Measurements from ENCODE around the gene AURKAIP1. TPM values are rescaled to one million over a fixed set of nuclear protein-coding genes. Genes with fewer than 3 reads are reported as not detected.

The AURKAIP1 gene
- total and polyA plus RNA-seq, 2 of the 13 experiments (the other 11 are each of a cell fraction or from before 2014, with no cell fraction given) = 69.5 to 175 TPM

DNA sequence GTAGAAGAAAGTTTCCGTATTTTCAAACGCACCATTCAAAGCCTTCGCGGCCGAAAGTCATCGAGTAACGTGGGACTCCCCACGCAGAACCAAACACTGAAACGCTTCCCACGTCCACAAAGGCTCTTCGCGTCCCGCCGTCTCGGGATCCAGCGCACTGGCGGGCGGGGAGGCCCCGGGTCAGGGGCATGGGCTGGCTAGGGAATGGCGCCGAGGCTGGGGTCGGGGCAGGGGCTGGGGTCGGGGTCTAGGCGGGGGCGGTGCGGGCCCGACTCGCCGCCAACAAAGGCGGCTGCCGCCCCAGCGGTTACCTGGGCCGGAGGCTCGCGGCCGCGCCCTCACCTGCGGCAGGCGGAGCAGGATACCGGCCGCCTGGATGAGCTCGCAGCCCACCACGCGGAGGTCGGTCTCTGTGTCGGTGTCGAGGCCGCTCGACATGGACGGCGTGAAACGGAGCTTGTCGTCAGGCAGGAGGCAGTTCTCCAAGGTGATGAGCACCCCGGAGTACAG, 23.7 kb upstream of the AURKAIP1 start:
- peaks cover 44% of the 10 kb centered on the region for H3K79me2 ChIP-seq (ENCODE audit: insufficient read depth, low read length)
- peaks cover 51% of the 10 kb centered on the region for H3K4me1 ChIP-seq (ENCODE audit: insufficient read depth, low read length)
- WGBS (ENCODE audit: low lambda C conversion rate) = 0% methylated on average over 10 of the region's 54 CpGs
- no peak for ATAC-seq
- DNase-seq (ENCODE audit: low spot score) = no peak
- no peaks in the 10 kb centered on the region for H3K9me3 ChIP-seq (ENCODE audit: low read length)
- H3K27ac ChIP-seq (ENCODE audit: extremely low read length, insufficient read depth, low read length) = peak overlapping the region; percentile 82
- no peak for FAIRE-seq
- ChIA-PET CTCF (ENCODE audit: low intra/inter-chr PET ratio, low total read pairs) (no interaction called here), POLR2A (interaction anchor here (0.5 to 12.4 kb wide), 17 partner anchors 9 to 107 kb away, joined by 3 to 355 read pairs (median 8); partner anchors contain the start of genes ANKRD65, AURKAIP1, MRPL20 and MXRA8)
- H3K9ac ChIP-seq (ENCODE audit: insufficient read depth, low read depth, low read length) = peak overlapping the region; percentile 98
- H3K36me3 ChIP-seq (replicated peaks in 1 of 2; ENCODE audit: control insufficient read depth in 1 of 2, insufficient read depth in 2 of 2, low read length in 2 of 2) = peaks cover 13 to 48% of the 10 kb centered on the region in 2 experiments; a peak in 4 of 5 replicates
- no peak overlapping the region for H2AFZ ChIP-seq (ENCODE audit: low read length)
- H3K4me3 ChIP-seq (replicated peaks in 1 of 3; ENCODE audit: insufficient read depth in 1 of 3, low read depth in 2 of 3, low read length in 3 of 3) = peak overlapping the region; percentile 75 to 95 (median 93)
- intact Hi-C loops (cut with micrococcal nuclease; ENCODE audit: unreplicated experiment) = loop anchor here (2.0 kb wide), 1 partner anchor 22 kb away; no protein-coding TSS in a partner anchor
- no TSS peak for BruUV-seq (replicated peaks)
- H3K4me2 ChIP-seq (ENCODE audit: low read depth, low read length) = peak overlapping the region; percentile 85
- peaks cover 17% of the 10 kb centered on the region for H4K20me1 ChIP-seq (ENCODE audit: insufficient read depth, low read length)
- in situ Hi-C loops (cut with HindIII; ENCODE audit: extremely low pct_ligation_motif_present, low pct_unique_long_range_greater_than_20kb) = no loop called here
- H3K27me3 ChIP-seq (ENCODE audit: control insufficient read depth in 1 of 2, insufficient read depth in 2 of 2, low read length in 2 of 2) = no peaks in the 10 kb centered on the region
- TF ChIP-seq ZNF432 (CRISPR knock-in tag; IDR thresholded peaks at IDR 0.05; ENCODE audit: borderline replicate concordance) = no peak
- TF ChIP-seq, protein P1, sequence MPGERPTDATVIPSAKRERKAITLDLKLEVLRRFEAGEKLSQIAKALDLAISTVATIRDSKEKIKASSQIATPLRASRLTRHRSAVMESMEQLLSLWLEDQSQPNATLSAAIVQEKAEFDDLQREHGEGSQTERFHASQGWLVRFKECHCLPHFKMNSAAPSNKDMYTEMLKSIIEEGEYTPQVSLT (CRISPR knock-in tag; IDR thresholded peaks at IDR 0.05; ENCODE audit: borderline replicate concordance, low read depth) = no peak
- no peak for TF ChIP-seq ADNP (CRISPR knock-in tag; IDR thresholded peaks at IDR 0.05)
- TF ChIP-seq, protein P2, sequence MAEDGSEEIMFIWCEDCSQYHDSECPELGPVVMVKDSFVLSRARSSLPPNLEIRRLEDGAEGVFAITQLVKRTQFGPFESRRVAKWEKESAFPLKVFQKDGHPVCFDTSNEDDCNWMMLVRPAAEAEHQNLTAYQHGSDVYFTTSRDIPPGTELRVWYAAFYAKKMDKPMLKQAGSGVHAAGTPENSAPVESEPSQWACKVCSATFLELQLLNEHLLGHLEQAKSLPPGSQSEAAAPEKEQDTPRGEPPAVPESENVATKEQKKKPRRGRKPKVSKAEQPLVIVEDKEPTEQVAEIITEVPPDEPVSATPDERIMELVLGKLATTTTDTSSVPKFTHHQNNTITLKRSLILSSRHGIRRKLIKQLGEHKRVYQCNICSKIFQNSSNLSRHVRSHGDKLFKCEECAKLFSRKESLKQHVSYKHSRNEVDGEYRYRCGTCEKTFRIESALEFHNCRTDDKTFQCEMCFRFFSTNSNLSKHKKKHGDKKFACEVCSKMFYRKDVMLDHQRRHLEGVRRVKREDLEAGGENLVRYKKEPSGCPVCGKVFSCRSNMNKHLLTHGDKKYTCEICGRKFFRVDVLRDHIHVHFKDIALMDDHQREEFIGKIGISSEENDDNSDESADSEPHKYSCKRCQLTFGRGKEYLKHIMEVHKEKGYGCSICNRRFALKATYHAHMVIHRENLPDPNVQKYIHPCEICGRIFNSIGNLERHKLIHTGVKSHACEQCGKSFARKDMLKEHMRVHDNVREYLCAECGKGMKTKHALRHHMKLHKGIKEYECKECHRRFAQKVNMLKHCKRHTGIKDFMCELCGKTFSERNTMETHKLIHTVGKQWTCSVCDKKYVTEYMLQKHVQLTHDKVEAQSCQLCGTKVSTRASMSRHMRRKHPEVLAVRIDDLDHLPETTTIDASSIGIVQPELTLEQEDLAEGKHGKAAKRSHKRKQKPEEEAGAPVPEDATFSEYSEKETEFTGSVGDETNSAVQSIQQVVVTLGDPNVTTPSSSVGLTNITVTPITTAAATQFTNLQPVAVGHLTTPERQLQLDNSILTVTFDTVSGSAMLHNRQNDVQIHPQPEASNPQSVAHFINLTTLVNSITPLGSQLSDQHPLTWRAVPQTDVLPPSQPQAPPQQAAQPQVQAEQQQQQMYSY (CRISPR knock-in tag; IDR thresholded peaks at IDR 0.05) = no peak
- no peak for TF ChIP-seq REPIN1 (CRISPR knock-in tag; IDR thresholded peaks at IDR 0.05; ENCODE audit: borderline replicate concordance, low read depth)
- no peak for TF ChIP-seq NFRKB (IDR thresholded peaks at IDR 0.05)
- no peak for TF ChIP-seq KDM4B (CRISPR knock-in tag; IDR thresholded peaks at IDR 0.05)
- TF ChIP-seq GTF2F1 (IDR thresholded peaks at IDR 0.05; ENCODE audit: low read length) = no peak
- TF ChIP-seq U2AF1 (optimal IDR thresholded peaks at IDR 0.05; ENCODE audit: low read depth, low read length) = peak; percentile 11
- TF ChIP-seq, protein P3, sequence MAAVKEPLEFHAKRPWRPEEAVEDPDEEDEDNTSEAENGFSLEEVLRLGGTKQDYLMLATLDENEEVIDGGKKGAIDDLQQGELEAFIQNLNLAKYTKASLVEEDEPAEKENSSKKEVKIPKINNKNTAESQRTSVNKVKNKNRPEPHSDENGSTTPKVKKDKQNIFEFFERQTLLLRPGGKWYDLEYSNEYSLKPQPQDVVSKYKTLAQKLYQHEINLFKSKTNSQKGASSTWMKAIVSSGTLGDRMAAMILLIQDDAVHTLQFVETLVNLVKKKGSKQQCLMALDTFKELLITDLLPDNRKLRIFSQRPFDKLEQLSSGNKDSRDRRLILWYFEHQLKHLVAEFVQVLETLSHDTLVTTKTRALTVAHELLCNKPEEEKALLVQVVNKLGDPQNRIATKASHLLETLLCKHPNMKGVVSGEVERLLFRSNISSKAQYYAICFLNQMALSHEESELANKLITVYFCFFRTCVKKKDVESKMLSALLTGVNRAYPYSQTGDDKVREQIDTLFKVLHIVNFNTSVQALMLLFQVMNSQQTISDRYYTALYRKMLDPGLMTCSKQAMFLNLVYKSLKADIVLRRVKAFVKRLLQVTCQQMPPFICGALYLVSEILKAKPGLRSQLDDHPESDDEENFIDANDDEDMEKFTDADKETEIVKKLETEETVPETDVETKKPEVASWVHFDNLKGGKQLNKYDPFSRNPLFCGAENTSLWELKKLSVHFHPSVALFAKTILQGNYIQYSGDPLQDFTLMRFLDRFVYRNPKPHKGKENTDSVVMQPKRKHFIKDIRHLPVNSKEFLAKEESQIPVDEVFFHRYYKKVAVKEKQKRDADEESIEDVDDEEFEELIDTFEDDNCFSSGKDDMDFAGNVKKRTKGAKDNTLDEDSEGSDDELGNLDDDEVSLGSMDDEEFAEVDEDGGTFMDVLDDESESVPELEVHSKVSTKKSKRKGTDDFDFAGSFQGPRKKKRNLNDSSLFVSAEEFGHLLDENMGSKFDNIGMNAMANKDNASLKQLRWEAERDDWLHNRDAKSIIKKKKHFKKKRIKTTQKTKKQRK (IDR thresholded peaks at IDR 0.05; ENCODE audit: low read length) = no peak
- no peak; the same call in 1 of the 2 replicates for TF ChIP-seq ZBTB42 (CRISPR knock-in tag; IDR thresholded peaks at IDR 0.05)
- no peak for TF ChIP-seq NPAS2 (CRISPR knock-in tag; IDR thresholded peaks at IDR 0.05; ENCODE audit: borderline replicate concordance)
- TF ChIP-seq DR1 (CRISPR knock-in tag; IDR thresholded peaks at IDR 0.05) = no peak
- TF ChIP-seq, protein P4, sequence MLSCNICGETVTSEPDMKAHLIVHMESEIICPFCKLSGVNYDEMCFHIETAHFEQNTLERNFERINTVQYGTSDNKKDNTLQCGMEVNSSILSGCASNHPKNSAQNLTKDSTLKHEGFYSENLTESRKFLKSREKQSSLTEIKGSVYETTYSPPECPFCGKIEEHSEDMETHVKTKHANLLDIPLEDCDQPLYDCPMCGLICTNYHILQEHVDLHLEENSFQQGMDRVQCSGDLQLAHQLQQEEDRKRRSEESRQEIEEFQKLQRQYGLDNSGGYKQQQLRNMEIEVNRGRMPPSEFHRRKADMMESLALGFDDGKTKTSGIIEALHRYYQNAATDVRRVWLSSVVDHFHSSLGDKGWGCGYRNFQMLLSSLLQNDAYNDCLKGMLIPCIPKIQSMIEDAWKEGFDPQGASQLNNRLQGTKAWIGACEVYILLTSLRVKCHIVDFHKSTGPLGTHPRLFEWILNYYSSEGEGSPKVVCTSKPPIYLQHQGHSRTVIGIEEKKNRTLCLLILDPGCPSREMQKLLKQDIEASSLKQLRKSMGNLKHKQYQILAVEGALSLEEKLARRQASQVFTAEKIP (CRISPR knock-in tag; IDR thresholded peaks at IDR 0.05; ENCODE audit: borderline replicate concordance) = no peak
